HTERT RPE-1 (cell line): ENCODE data around the gene IWS1.
"Not testable (repeated sequence)": the region's sequence is repeated elsewhere in the genome, so short reads cannot be mapped to it uniquely, and the experiment has no call there.

Experiments
- in situ Hi-C: fragments of 300-500 bp; cut with MboI; formaldehyde crosslinking; loops from 4 replicates; pipeline ENCODE4 v1.14.3; 2020; ENCODE audit warnings: low sequenced_read_pairs

IWS1 gene

DNA sequence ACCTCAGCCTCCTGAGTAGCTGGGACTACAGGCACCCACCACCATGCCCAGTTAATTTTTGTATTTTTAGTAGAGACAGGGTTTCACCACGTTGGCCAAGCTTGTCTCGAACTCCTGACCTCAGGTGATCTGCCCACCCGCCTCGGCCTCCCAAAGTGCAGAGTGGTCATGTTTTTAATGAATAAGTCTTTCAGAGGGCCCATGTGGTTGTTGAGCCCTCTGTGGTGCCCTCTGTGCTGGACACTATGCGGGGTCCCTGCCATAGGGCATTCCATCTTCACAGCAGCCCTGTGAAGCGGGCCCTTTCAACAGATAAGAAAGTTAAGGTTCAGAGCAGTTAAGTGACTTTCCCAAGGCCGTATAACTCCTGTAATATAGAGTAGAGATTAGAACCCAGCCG is 35.1 kb upstream of the IWS1 start:
- in situ Hi-C loops = no loop called here

DNA sequence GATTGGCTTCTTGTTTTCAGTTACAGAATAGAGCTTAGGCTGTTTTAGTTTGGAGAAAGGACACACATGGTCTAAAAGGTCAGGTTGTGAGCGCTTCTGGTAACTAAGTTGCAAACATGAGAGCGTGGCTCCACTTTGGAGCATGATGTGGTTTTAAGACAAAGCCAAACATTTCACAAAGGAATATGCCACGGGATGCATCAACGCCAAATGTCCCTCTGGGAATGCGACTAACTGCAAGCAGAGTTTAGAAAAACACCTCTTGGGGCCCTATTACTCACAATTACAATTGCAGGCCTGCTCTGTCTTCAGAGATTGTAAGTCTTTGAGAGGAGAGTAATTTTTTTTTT is 34.6 kb upstream of the IWS1 start:
- in situ Hi-C loops = no loop called here

DNA sequence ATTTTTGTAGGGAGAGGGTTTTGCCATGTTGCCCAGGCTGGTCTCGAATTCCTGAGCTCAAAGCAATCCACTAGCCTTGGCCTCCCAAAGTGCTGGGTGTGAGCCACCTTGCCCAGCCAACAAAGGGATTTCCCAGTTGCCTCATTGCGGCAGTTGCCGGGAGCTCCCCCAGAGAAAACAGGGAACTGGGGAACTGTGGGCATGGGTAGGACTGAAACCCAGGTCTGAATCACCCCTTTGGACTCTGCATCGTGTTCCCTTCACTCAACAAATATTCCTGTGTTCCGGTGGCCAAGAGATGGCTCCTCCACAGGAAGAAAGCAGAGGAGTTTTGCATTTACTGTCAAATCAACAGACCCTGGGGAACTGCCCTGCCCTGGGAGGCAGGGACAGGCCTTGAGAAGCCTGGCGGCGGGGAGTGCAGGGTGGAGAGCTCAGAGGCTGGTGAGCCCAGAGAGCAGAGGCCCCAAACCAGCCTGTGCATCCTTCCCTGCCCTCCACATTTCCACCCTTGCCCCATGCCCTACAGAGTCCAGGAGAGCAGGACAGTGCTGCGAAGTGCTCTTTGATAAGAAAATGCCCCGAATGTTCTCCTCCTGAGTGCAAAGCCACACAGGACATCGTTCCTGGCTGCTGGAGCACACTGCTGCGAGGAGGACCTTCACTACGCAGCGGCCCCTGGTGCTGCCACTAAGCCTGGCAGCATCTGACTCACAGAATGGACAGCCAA is 34.1 kb upstream of the IWS1 start:
- in situ Hi-C loops = no loop called here

DNA sequence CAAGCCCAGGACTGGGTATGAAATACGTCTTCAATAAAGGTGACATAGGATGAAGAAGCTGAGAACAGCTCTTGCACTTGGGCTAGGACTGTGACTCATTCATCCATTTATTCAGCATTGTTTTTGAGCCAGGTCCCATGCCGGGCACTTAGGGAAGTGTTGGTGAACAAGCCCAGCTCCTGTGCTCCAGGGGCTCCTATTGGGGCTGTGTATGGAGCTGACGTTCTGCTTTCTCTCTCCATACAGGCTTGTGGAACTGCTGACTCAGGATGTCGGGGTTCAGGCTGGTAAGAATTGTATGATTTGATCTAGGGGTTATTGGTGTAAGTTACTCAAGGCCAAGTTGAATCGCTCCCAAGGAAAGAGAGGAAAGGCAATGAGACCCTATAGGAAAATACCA is 33.2 kb upstream of the IWS1 start:
- in situ Hi-C loops = no loop called here

DNA sequence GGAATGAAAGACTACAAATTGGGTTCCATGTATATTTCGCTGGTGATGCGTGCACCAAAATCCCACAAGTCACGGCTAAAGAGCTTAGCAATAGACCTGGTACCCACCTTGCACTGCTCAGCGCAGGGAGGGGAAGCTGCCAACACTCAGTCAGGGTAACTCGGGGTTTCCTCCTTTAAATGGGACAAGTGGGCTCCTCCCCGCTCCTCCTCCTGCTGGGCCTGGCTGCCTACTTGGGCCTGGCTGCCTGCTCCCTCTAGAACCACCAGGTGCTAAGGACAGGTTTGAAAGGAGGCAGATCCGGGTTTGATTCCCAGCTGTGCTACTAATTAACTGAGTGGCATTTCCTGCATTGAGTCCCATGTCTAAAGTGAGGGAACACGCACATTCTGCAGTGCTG is 32.6 kb upstream of the IWS1 start:
- in situ Hi-C loops = no loop called here

DNA sequence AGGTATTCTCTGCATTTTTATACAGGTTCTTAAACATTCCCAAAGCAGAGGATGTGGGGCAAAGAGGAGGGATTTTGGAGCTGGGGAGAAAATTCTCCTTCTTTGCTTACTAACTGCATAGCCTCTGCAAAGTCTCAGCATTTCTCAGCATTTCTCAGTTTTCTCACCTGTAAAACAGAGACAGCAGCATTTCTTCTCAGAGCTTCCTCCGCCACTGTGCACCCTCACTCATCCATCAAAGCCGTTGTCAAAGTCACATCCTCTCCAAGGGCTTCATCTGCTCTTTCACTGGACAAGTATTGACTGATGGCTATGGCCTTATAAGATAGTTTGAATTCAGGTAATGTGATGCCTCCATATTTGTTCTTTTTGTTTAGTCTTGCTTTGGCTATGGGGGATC is 26.6 kb upstream of the IWS1 start:
- in situ Hi-C loops = no loop called here

DNA sequence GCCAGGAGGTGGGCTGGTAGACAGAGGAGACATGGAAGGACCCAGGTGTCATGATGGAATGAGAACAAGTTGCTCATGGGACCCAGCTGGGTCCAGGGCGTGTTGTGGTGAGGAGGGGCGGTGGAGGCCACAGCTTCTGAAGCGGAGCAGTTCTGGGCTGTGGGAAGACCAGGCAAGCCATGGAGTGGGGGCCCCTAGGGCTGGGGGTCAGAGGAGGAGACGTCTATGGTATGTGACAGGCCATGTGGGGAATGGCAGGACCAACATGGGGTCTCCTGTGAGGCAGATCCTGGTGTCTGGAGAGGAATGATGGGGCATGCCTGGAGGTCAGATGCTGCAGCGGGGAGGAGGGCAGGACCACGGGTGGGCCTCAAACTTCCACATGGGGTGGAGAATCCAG is 26.0 kb upstream of the IWS1 start:
- in situ Hi-C loops = no loop called here

DNA sequence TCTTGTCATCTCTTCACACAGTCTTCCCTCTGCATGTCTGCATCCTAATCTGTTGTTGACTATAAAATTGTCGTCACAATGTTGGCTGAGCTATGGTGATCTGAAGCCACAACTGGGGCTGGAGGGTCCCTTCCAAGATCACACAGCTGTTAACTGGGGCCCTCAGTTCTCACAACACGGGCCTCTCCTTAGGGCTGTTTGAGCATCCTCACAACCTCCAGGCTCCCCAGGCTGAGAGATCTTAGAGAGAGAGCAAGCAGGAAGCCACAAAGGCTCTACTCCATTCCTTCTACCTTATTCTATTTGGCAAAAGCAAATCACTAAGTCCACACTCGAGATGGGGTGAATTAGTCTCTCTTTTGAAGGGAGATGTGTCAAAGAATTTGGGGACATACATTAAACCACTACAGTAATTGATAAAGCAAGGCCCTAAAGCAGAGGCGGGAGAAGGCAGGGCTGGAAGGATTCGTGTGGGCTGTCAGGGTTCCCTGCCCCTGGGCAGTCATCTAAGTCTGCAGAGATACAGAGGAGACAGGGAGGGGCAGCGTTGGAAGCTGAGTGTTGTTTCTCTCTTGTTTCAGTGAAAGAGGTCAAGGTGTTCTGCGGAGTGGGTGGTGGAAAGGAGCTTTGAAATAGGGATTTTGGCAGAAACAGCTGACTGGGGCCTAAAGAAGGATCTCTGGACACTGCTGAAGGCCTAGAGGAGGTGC is 25.1 kb upstream of the IWS1 start:
- in situ Hi-C loops = no loop called here

DNA sequence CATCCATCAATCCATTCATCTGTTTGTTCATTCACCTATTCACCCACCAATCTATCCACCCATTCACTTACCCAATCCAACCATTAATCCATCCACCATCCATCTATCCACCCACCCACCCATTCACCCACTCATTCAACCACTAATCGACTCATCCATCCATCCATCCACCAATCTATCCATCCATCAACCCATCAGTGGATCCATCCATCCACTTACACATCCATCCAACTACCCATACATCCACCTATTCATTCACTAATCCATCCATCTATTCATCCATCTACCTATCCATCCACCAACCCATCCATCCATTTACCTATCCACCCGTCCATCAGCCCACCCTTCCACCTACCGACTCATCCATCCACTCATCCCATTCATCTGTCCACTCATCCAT is 20.5 kb upstream of the IWS1 start:
- in situ Hi-C loops = no loop called here

DNA sequence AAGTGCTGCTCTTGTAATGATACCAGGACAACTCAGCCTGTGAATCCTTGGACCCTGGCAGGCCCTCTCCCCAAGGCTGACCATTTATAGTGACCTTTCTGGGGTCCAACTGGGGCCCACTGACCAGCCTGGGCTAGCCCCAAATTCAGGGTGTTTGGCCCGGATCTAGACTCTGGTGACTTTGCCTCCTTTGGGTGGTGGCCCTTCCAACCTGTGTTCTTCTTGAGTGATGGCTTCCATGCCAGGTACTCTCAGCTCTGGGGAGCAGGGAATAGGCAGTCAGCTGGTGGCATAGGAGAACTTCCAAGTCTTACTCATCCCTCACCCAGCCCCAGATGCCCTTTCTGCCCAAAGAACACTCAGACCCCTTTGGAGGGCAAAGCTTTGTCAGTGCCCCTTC is 19.5 kb upstream of the IWS1 start:
- in situ Hi-C loops = no loop called here

DNA sequence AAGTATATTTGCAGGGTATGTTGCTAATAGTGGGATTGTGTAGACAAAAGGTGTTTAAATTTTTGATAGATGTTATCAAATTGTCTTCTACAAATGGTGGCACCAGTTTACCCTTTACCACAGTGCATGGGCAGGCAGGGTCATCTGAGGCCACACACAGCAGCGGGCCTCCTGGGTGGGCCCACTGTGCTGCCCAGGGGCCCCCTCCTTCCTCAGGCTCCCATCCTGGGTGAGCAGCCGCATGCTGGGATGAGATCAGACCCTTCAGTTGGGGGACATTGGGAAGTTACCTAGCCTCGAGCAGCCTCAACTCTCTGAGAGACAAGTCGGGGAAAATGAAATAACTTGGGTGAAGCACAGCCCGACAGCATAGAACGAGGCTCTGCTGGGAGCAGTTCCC is 18.9 kb upstream of the IWS1 start:
- in situ Hi-C loops = no loop called here

DNA sequence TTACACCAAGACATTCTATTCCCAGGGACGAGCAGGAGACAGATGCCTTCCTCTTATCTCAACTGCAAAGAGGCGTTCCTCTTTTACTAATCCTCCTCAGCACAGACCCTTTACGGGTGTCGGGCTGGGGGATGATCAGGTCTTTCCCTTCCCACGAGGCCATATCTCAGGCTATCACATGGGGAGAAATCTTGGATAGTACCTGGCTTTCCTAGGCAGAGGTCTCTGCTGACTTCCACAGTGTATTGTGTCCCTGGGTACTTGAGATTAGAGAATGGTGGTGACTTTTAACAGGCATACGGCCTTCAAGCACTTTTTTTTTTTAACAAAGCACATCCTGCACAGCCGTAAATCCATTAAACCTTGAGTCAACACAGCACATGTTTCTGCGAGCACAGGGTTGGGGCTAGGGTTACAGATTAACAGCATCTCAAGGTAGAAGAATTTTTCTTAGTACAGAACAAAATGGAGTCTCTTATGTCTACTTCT is 16.8 kb upstream of the IWS1 start:
- in situ Hi-C loops = not testable (repeated sequence)

DNA sequence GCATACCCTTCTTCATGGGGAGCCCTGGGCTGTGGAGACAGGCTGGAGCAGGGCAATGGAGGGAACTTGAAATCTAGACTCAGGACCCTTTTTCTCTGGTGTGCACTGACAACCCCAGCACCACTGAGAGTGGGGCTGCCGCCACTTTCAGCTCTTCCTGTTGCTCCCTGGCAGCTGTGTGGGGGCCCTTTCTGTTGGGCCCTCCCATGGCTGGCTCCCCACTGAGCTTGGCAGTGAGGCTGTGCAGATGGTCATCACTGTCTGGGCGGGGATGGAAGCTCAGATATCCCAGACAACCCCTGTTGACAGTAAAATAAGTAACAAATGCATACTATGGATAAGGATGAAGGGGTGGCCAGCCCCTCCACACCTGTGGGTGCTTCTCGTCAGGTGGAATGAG is 15.9 kb upstream of the IWS1 start:
- in situ Hi-C loops = no loop called here

DNA sequence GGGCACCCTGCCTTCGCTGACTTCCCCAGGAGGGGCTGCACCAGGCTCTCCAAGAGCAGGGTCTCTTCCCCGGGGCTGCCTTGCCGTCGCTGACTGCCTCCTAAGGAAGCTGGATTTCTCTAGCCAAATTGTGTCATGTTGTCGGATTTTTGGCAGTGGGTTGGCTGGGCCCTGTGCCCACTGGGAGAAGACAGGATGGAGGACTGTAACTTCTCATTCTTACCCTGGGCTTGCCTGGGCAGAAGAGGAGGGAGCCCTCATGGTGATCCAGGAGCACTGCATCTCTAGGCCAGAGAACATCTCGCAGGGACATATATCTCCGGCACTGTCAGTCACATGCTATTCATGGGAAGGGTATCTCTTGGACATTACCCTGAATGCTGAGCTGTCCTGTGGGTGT is 15.5 kb upstream of the IWS1 start:
- in situ Hi-C loops = no loop called here

DNA sequence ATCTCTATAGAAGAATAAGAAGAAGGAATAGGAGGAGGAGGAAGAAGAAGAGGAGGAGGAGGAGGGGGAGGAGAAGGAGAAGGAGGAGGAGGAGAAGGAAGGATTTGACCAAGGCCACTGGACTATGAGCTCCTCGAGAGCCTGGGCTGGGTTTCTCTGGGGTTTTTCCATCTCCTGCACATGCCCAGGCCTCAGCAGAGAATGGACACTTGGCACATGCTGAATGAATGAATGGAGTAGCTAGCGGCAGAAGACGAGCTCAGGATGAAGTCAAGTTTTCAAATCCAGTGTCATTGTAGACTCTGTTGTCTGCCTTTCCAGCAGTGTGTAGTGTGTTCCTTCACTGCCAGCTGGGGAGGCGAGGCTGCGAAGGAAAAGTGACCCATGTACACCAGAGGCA is 11.4 kb upstream of the IWS1 start:
- in situ Hi-C loops = no loop called here

DNA sequence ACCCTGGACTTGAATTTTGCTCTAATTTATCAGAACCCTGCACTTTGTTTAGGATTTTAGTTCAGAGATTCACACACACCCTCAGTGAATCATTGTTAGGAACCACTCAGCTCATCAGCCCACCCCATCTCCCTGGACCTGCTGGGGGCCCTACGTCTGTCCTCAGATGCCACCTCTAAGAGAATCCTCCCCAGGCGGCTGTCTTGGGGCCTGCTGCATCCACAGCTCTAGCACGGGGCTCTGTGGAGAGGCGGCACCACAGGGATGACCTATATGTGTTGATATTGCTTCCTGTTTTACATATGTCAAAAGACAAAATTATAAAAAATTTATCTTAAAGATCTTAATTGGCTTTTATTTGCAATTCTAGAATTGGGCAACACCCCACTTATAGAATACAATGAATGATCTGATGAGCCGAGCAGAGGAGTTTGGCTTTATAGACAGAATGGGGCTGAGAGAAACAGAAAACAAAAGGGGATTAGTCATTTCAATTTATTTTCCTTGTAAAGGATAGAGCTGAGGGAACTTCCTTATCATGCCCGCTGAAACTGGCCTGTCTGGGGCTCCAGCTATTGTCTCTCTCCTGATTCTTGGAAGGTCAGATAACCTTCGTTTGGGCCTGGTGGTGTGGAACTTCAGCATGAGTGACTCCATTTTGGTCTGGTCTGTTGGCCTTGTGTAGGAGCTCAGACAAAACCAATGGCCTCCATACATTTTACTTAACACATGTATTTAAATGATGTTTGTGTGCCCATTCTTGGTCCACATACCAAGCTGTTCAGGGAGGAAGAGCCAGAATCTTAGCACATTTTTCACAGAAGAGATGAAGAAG is 10.6 kb upstream of the IWS1 start:
- in situ Hi-C loops = no loop called here

DNA sequence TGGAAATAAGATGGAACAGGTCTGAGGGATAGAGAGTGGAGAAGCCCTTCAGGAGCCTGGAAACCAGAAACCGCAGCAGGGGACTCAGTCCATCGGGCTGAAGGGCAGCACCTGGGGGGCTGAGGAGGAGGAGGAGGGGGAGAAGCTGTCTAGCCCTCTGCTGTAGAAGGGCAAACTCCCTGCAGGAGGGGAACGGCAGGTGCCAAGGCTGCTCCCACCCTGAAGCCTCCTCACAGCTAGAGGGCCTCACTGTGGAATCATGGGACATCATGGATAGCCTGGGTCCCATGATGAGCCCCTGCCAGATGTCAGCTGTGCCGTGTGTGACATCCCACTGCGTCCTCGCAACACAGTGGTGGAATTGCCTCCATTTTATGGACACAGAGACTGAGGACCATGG is 9.6 kb upstream of the IWS1 start:
- in situ Hi-C loops = no loop called here

DNA sequence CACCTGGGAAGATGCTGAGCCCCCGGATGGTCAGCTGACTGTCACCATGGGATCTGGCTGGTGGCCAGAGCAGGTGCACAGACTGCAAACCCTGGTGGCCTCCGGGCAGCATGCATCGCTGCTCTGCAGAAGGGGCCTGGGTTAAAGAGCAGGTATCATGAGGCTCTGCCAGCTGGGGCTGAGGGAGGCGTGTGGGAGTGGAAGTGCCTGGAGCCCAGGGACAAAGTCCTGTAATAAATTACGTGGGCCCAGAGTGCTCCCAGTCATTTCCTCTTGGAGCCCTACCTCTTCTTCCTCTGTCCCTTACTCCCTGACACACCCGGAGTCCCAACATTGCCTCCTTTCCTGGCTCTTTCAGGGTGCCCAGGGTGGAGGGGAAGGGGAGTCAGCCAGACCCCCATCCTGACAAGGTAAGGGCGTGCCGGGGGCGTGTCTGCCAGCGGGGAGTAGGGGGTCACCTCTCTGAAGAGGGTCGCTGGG is 9.2 kb upstream of the IWS1 start, which contains the start of gene MYO7B:
Gene MYO7B (plus strand): TSS at position 262 of the 480 bp plus-strand sequence. CDS start 24,040 bp downstream, outside the sequence.
- in situ Hi-C loops = no loop called here

DNA sequence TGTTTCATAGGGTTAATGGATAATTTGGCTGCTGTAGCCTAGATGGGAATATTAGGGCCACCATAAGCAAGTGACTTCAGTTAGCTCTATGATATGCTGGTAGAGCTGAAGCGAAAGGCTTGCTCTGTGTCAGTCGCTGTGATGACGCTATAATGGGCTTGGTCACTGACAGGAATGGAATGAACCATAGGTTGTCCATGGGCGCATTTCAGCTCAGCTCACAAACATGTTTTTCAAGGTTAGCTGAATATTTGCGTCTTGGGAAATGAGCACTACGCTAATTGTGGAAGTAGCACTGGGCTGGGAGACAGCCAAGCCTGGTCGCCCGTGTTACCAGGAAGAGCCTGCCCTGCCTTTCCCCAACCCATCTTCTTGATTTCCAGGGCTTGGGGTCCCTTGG is 6.0 kb upstream of the IWS1 start:
- in situ Hi-C loops = no loop called here

DNA sequence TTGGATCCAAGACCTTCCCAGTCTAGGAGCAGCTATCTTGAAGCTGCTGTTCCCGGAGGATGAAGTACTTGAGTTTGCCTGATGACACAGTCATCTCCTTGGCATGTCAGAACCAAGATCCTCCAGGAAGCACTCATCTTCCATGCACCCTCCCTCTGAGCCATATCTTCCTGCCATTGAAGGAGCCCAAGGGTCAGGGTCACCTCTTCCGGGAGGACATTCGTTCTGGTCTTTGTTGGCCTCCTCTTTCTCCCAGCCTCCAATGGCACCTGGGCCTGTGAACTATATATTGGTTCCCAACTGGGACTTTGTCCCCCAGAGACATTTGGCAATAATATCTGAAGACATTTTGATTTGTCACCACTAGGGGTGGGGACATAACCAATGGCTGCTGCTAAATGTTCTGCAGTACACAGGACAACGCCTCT is 4.9 kb upstream of the IWS1 start:
- in situ Hi-C loops = no loop called here
